ENCODE data around the gene CCSER1.

The CCSER1 gene

DNA sequence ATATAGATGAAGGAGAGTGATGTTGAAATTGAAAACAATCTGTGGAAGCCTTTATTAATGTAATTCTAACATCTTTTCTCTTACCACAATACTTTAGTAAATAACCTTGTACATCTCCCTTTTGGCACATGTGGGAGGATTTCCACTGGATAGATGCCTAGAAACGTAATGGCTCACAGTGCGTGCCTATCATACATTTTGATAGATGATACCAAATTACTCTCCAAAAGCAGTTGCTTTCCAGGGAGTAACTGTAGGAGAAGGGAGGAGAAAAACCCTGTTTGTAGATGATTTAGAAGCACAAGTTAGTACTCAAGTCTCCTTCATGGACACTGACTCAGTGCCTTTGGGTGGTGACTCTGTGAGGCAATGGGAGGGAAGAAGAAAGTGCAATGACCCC, 476.3 kb downstream of the CCSER1 start:
- Histone ChIP-seq H3F3A (ENCODE audit: low read depth) (no peaks in the 10 kb centered on the region), H3K27me3 (ENCODE audit: insufficient read depth, low read length, poor library complexity, severe bottlenecking) (no peaks in the 10 kb centered on the region), H3K36me3 (ENCODE audit: insufficient read depth, low read length) (no peaks in the 10 kb centered on the region), H3K9ac (ENCODE audit: low read depth, low read length, poor library complexity, severe bottlenecking) (no peak overlapping the region), H4K20me1 (ENCODE audit: insufficient read depth, low read length, poor library complexity, severe bottlenecking) (no peaks in the 10 kb centered on the region), H3K9me2 (replicated peaks; ENCODE audit: low read depth, low read length) (no peaks in the 10 kb centered on the region), H3K4me3 (ENCODE audit: low read length, poor library complexity, severe bottlenecking) (no peak overlapping the region), H3K4me1 (ENCODE audit: insufficient read depth, low read length, poor library complexity, severe bottlenecking) (no peaks in the 10 kb centered on the region), H2AFZ (ENCODE audit: low read length) (no peak overlapping the region), H3K9me3 (ENCODE audit: insufficient read depth, low read depth, low read length) (no peaks in the 10 kb centered on the region), H3K4me2 (ENCODE audit: low read depth, low read length, poor library complexity, severe bottlenecking) (no peak overlapping the region), H3K79me2 (ENCODE audit: insufficient read depth, low read length) (no peaks in the 10 kb centered on the region)
- TF ChIP-seq EZH2phosphoT487 (IDR thresholded peaks at IDR 0.05; ENCODE audit: borderline replicate concordance) (no peak), CTCF (conservative IDR thresholded peaks at IDR 0.05; ENCODE audit: low read length) (no peak)

DNA sequence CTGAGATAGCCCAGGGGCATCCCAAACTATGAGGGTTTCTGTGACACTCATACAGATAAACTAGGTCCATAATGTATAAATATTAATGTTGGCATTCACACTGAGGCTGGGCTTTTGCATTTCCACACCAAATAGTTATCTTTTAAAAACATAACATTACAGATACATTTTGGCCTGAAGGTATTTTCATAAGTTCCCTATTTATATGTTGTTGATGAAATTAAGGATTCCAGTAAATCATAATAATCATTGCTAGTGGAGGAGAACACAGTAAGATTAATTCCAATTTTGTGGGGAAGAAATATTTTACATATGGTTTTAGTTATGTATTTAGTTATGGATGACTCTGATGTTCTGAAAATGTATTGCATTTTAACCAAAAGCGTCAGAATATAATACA, 479.6 kb downstream of the CCSER1 start:
- H3K4me2 ChIP-seq (ENCODE audit: low read depth, low read length, poor library complexity, severe bottlenecking), result no peak overlapping the region
- no peaks in the 10 kb centered on the region for H3F3A ChIP-seq (ENCODE audit: low read depth)
- H3K9ac ChIP-seq (ENCODE audit: low read depth, low read length, poor library complexity, severe bottlenecking), result no peak overlapping the region

GRCh38 chr4:90614371-90614770, 487.2 kb downstream of the CCSER1 start:
- Histone ChIP-seq H3K4me2 (ENCODE audit: low read depth, low read length, poor library complexity, severe bottlenecking) (no peak overlapping the region), H3K9me2 (replicated peaks; ENCODE audit: low read depth, low read length) (no peaks in the 10 kb centered on the region), H3K9me3 (ENCODE audit: insufficient read depth, low read depth, low read length) (no peaks in the 10 kb centered on the region), H3K79me2 (ENCODE audit: insufficient read depth, low read length) (no peaks in the 10 kb centered on the region), H3K27me3 (ENCODE audit: insufficient read depth, low read length, poor library complexity, severe bottlenecking) (no peaks in the 10 kb centered on the region), H3F3A (ENCODE audit: low read depth) (no peaks in the 10 kb centered on the region), H3K36me3 (ENCODE audit: insufficient read depth, low read length) (no peaks in the 10 kb centered on the region), H3K4me3 (ENCODE audit: low read length, poor library complexity, severe bottlenecking) (no peak overlapping the region), H2AFZ (ENCODE audit: low read length) (no peak overlapping the region), H3K9ac (ENCODE audit: low read depth, low read length, poor library complexity, severe bottlenecking) (no peak overlapping the region), H3K4me1 (ENCODE audit: insufficient read depth, low read length, poor library complexity, severe bottlenecking) (no peaks in the 10 kb centered on the region), H4K20me1 (ENCODE audit: insufficient read depth, low read length, poor library complexity, severe bottlenecking) (no peaks in the 10 kb centered on the region)
- TF ChIP-seq CTCF (conservative IDR thresholded peaks at IDR 0.05; ENCODE audit: low read length) (no peak), EZH2phosphoT487 (IDR thresholded peaks at IDR 0.05; ENCODE audit: borderline replicate concordance) (no peak)

More for the DNA sequence above, 479.6 kb downstream of the CCSER1 start:
- no peaks in the 10 kb centered on the region for H3K9me2 ChIP-seq (replicated peaks; ENCODE audit: low read depth, low read length)
- no peaks in the 10 kb centered on the region for H4K20me1 ChIP-seq (ENCODE audit: insufficient read depth, low read length, poor library complexity, severe bottlenecking)
- H2AFZ ChIP-seq (ENCODE audit: low read length), result no peak overlapping the region
- H3K27me3 ChIP-seq (ENCODE audit: insufficient read depth, low read length, poor library complexity, severe bottlenecking), result no peaks in the 10 kb centered on the region
- H3K4me1 ChIP-seq (ENCODE audit: insufficient read depth, low read length, poor library complexity, severe bottlenecking), result no peaks in the 10 kb centered on the region
- no peaks in the 10 kb centered on the region for H3K79me2 ChIP-seq (ENCODE audit: insufficient read depth, low read length)
- no peaks in the 10 kb centered on the region for H3K9me3 ChIP-seq (ENCODE audit: insufficient read depth, low read depth, low read length)
- H3K4me3 ChIP-seq (ENCODE audit: low read length, poor library complexity, severe bottlenecking), result no peak overlapping the region
- no peaks in the 10 kb centered on the region for H3K36me3 ChIP-seq (ENCODE audit: insufficient read depth, low read length)
- TF ChIP-seq CTCF (conservative IDR thresholded peaks at IDR 0.05; ENCODE audit: low read length), result no peak
- TF ChIP-seq EZH2phosphoT487 (IDR thresholded peaks at IDR 0.05; ENCODE audit: borderline replicate concordance), result no peak

Measured in Loucy (cell line).